Vagina (tissue), 2 donors: ENCODE measurements around the gene ATP5MC3.

Experiments
- CTCF ChIP-seq, 3 experiments: fragments of 450-650 bp in 2 of 3; fragments of 200-600 bp in 1 of 3; sonication (generic) in 1 of 3; IDR thresholded peaks; one replicate each; pipeline ENCODE4 v1.5.1; 2017 to 2019; ENCODE audit warnings: antibody characterized with exemption in 3 of 3, mild to moderate bottlenecking in 2 of 3, moderate library complexity in 2 of 3
- POLR2A ChIP-seq, 2 donors: fragments of 450-650 bp; IDR thresholded peaks; one replicate each; pipeline ENCODE4 v1.6.1; 2017; ENCODE audit warnings: antibody characterized with exemption in 2 of 2, mild to moderate bottlenecking in 2 of 2, moderate library complexity in 2 of 2

GRCh38 chr2:175154661-175155082, 26.8 kb downstream of the ATP5MC3 start:
- TF ChIP-seq CTCF (IDR thresholded peaks at IDR 0.05) (no peak), POLR2A (IDR thresholded peaks at IDR 0.05) (no peak)
